ENCODE results near the gene REXO4. TPM values are rescaled to one million over a fixed set of nuclear protein-coding genes. Genes with fewer than 3 reads are reported as not detected.

Gene REXO4
- total and polyA plus RNA-seq, 2 of the 13 experiments (the other 11 are each of a cell fraction or from before 2014, with no cell fraction given) = 18.5 to 30.4 TPM

GRCh38 chr9:133417541-133418461 lies at the start of gene REXO4 (continued):
- TF ChIP-seq TFDP1 (CRISPR knock-in tag; IDR thresholded peaks at IDR 0.05; ENCODE audit: borderline replicate concordance) (peak; percentile 65; the same call in 1 of the 2 replicates), TFDP2 (CRISPR knock-in tag; IDR thresholded peaks at IDR 0.05) (peak; percentile 70), ZNF230 (CRISPR knock-in tag; IDR thresholded peaks at IDR 0.05) (peak; percentile 94), ZNF670 (CRISPR knock-in tag; IDR thresholded peaks at IDR 0.05; ENCODE audit: borderline replicate concordance) (peak; percentile 98), ZNF496 (CRISPR knock-in tag; IDR thresholded peaks at IDR 0.05; ENCODE audit: insufficient replicate concordance) (no peak), PCBP2 (optimal IDR thresholded peaks at IDR 0.05; ENCODE audit: low read depth, low read length, poor library complexity, severe bottlenecking) (no peak), ZNF558 (CRISPR knock-in tag; IDR thresholded peaks at IDR 0.05; ENCODE audit: borderline replicate concordance) (no peak; the same call in 1 of the 2 replicates), ZNF547 (CRISPR knock-in tag; IDR thresholded peaks at IDR 0.05) (peak; percentile 83; the same call in 1 of the 2 replicates), ZNF34 (CRISPR knock-in tag; IDR thresholded peaks at IDR 0.05; ENCODE audit: borderline replicate concordance) (peak; percentile 89; the same call in 1 of the 2 replicates), ZNF274 (CRISPR knock-in tag; IDR thresholded peaks at IDR 0.05) (peak; percentile 51; the same call in 1 of the 2 replicates), MLLT10 (CRISPR knock-in tag; IDR thresholded peaks at IDR 0.05) (no peak), SIX4 (CRISPR knock-in tag; IDR thresholded peaks at IDR 0.05) (peak; percentile 37; the same call in 1 of the 2 replicates), MTF2 (CRISPR knock-in tag; IDR thresholded peaks at IDR 0.05; ENCODE audit: borderline replicate concordance) (0 out of 2 replicates have a peak, but pooled peaks have one; percentile 14), ZNF589 (CRISPR knock-in tag; conservative IDR thresholded peaks at IDR 0.05) (peak; percentile 92), PRPF4 (IDR thresholded peaks at IDR 0.05; ENCODE audit: low read depth, low read length, poor library complexity, severe bottlenecking) (no peak), ZNF510 (CRISPR knock-in tag; IDR thresholded peaks at IDR 0.05; ENCODE audit: low read depth) (no peak; the same call in 1 of the 2 replicates), ARID5B (CRISPR knock-in tag; IDR thresholded peaks at IDR 0.05) (peak; percentile 71), PBX3 (CRISPR knock-in tag; IDR thresholded peaks at IDR 0.05; ENCODE audit: borderline replicate concordance) (0 out of 2 replicates have a peak, but pooled peaks have one; percentile 37)
